GM18517 (cell line): ENCODE results near the gene CLIC1.
"Not testable (repeated sequence)": the region's sequence is repeated elsewhere in the genome, so short reads cannot be mapped to it uniquely, and the experiment has no call there.

Experiments
- ATAC-seq: cut with Tn5 transposase; IDR thresholded peaks from one replicate; pipeline ENCODE4 v1.9.1; 2021; ENCODE audit warnings: mild to moderate bottlenecking, moderate library complexity; ENCODE audit not compliant: unreplicated experiment

CLIC1 gene

GRCh38 chr6:31725502-31726350 lies 10.6 kb downstream of the CLIC1 start:
- ATAC-seq: no peak

- no peak for ATAC-seq
Measured at GRCh38 chr6:31723980-31724691, 12.2 kb downstream of the CLIC1 start.

DNA sequence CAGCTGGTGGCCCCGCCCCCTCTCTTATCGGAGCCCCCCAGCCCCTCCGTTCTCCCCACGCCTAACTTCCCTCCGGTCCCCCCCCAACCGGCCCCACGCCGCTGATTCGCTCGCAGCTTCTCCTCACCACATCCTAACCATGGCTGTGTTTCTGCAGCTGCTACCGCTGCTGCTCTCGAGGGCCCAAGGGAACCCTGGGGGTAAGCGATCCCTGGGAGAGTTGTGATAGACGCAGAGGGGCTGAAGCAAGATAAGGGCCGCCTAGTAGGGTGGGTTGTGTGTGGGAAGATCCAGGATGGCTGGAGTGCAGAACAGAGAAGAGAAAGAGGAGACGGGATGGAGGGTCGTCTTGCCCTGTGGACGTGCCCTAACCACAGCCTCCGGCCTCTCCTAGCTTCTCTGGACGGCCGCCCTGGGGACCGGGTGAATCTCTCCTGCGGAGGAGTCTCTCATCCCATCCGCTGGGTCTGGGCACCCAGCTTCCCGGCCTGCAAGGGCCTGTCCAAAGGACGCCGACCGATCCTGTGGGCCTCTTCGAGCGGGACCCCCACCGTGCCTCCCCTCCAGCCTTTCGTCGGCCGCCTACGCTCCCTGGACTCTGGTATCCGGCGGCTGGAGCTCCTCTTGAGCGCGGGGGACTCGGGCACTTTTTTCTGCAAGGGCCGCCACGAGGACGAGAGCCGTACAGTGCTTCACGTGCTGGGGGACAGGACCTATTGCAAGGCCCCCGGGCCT lies 12.9 kb downstream of the CLIC1 start, which contains the start of gene MPIG6B:
MPIG6B (plus strand) TSS at position 129 of the 735 bp plus-strand sequence; CDS start at position 140, 11 bp downstream.
- ATAC-seq: no peak

DNA sequence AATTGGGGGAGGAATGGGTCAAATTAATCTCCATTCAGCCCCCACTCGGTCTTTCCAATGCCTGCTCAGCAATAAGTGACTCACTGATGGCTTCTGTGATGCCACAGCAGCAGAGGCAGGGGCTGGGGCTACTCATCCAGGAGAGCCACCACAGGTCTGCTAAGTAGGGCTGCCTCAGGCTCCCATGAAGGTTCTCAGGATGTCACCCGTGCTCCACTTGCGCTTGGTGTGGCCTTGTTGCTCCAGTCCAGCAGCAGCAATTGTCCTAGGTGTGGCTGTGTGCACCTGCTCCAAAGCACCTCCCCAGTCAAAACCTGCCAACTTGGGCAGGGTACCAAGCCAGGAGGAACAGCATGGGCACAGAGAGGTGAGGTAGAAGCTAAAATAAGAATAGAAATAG lies 14.2 kb downstream of the CLIC1 start:
- no peak for ATAC-seq

- no peak for ATAC-seq
Measured at GRCh38 chr6:31721351-31722020, 14.8 kb downstream of the CLIC1 start, which contains the start of gene LY6G6C. Gene LY6G6C (minus strand): TSS chr6:31721746. CDS start chr6:31721679, 67 bp downstream.

DNA sequence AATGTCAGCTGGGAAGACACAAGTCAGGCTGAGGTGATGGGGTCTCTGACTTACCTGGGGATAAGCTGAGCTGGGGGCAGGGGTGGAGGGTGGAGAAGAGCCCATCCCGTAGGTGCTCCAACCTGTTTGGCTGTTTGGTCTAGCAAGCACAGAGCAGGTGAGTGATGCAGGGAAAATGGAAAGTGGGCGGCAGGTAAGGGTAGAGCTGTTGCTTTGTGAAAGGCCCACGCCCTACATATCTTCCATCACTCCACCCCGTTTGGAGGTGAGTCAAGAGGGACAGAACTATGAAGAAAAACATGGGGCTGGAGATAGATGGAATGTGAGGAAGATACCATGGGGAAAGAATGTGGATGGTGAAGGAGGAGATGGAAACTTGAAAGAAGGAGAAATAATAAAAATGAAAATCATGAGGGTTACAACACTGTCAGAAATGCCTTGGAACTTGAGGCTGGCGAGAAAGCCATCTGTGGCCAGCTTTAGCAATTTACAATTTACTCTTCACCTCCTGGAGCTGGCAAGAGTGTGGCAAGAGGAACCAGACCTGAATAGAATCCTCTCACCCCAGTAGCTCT lies 16.0 kb downstream of the CLIC1 start:
- ATAC-seq: no peak

DNA sequence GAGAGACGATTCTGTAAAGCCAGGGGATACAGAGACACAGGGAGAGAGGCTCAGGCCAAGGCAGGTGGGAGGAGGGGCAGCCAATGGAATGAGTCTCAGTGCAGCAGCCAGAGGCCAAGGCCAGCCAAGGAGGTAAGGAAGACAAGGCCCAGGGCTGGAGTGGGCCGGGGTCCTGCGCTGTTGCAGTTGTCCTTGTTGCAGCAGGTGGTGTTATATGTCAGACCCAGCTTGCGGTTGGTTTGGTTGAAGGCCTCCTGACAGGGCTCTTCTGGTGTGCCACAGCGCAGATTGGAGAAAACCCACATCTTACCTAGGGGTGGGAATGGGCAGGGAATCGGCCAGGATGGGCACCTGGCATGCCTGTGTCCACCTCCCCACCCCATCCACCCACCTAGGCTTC lies 17.3 kb downstream of the CLIC1 start:
- ATAC-seq: no peak

DNA sequence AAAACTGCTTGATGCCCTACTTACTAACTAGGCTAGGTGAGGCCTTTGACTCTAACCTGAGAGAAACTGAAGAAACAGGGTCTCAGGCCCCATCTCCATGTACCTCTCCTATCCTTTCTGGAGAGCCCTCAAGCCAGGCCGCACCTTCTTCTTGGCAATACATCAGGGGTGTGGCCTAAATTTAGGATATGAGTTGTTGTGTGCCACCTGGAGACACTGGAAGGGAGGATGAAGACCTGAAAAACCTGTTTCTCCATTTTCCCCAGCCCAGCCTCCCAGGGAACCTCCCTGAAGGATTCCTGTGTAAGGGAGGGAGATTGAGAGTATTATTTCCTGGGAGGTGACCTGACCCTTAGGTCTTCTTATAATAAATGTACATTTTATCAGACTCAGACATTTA lies 18.1 kb downstream of the CLIC1 start:
- ATAC-seq: no peak

DNA sequence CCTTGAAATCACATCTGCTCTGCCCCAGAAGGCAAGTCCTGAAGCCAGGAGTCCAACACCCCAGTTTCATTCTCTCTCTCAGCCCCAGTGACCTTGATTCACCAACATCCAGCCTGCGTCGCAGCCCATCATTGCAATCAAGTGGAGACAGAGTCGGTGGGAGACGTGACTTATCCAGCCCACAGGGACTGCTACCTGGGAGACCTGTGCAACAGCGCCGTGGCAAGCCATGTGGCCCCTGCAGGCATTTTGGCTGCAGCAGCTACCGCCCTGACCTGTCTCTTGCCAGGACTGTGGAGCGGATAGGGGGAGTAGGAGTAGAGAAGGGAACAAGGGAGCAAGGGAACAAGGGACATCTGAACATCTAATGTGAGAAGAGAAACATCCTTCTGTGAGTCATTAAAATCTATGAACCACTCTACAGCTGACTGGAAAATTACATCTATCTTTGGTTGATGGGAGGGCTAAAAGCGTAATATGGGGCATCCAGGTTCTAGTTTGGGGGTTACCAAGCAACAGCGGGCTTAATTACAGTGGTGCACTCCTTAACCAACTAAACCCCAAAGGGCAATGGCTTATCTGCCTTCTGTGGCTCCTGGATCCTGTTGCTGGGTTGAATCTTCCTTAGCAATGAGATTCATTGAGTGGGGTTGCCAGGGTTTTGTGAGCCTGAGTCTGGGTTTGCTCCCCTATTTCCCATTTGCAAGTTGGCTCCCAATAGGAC lies 18.7 kb downstream of the CLIC1 start:
- ATAC-seq: no peak

- ATAC-seq: no peak
Measured at GRCh38 chr6:31715022-31715958, 21.0 kb downstream of the CLIC1 start, which contains the start of gene LY6G6D. Gene LY6G6D (plus strand): TSS chr6:31715348. CDS start chr6:31715356, 8 bp downstream.

GRCh38 chr6:31713991-31714684 lies 22.2 kb downstream of the CLIC1 start:
- no peak for ATAC-seq

GRCh38 chr6:31713465-31713864 lies 22.9 kb downstream of the CLIC1 start:
- ATAC-seq: no peak

DNA sequence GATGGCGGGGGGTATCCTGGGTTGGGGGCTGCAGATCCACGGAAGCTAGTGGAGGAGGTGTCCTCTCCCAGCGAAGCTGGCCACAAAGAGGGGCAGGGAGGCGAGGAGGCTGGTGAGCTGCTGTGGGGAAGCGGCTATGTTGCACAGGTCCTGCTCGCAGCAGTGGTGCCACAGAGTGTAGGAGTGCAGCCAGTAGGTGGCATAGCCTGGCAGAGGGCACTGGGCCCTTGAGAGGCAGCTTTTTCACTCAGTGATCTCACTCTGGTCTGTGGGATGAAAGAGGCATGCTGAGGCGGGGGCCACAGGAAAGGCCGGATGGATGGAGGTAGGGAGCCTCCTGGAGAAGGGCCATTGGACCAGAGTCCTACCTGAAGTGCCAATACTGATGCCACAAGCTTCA lies 24.0 kb downstream of the CLIC1 start:
- ATAC-seq: no peak

- ATAC-seq: no peak
Measured at GRCh38 chr6:31711233-31711632, 25.1 kb downstream of the CLIC1 start.

DNA sequence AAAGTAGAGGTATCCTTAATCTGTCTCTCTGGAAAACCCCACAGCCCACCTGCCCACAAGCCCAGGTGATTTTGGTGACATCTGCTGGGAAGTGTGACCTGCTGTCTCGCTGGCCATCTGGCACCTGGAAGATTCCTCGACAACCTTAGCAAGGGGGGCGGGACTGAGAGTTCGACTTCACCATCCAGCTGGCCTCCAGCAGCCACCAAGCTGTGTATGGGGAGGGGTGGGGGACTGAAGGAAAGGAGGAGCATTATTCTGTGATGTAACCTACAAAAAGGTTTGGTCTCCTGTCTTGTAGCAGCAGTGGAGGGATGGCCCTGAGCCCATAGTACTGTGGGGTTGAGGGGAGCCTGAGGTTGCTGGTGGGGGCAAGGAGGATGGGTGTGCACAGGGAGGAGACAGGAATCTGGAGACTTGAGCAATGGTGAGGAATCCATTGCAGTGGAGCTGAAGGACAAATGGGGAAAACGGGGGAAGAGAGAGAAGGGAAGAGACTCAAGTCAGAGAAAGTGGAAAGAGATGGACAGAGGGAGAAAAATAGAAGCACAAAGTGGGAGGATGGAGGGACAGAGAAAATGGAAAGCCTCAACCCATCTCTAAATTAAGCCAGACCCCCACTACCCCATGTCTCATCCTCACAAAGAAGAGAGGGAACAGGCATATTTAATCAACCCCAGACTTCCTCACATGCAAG lies 25.7 kb downstream of the CLIC1 start:
- ATAC-seq: no peak

- not testable (repeated sequence) for ATAC-seq
Measured at GRCh38 chr6:31709157-31709556, 27.2 kb downstream of the CLIC1 start.

DNA sequence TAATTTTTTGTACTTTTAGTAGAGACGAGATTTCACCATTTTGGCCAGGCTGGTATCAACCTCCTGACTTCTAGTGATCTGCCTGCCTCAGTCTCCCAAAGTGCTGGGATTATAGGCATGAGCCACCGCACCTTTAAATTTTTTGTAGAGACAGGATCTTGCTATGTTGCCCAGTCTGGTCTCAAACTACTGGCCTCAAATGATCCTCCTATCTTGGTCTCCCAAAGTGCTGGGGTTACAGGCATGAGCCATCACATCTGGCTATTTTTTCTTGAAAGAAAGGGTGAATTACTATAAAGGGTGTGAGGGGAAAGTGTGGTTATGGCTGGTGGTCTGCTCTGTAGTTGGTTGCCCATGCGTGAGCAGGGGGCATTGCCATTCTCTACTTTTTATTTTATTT lies 28.1 kb downstream of the CLIC1 start:
- ATAC-seq: no peak
